ENCODE measurements around the gene PRELID2. TPM values are rescaled to one million over a fixed set of nuclear protein-coding genes. Genes with fewer than 3 reads are reported as not detected.
"Not testable (repeated sequence)": the region's sequence is repeated elsewhere in the genome, so short reads cannot be mapped to it uniquely, and the experiment has no call there.

The PRELID2 gene
- total RNA-seq, 1 donor from 2014 or later, result 23.5 TPM

- H3K9me3 ChIP-seq, result no peaks in the 10 kb centered on the region
- H3K4me3 ChIP-seq, result no peak overlapping the region
- H3K27me3 ChIP-seq, result no peaks in the 10 kb centered on the region
- H3K36me3 ChIP-seq, result peaks cover 7 to 16% of the 10 kb centered on the region in 2 donors
- H3K27ac ChIP-seq, result no peak overlapping the region
- DNase-seq (ENCODE audit: low spot score in 2 of 2), result no peak
- intact Hi-C loops (cut with DNase I), result no loop called here
- no peaks in the 10 kb centered on the region for H3K4me1 ChIP-seq
- TF ChIP-seq CTCF (IDR thresholded peaks at IDR 0.05), result no peak
Observed at GRCh38 chr5:145803112-145804004, 31.8 kb downstream of the PRELID2 start.

GRCh38 chr5:145801195-145801594, 33.9 kb downstream of the PRELID2 start:
- intact Hi-C loops (cut with DNase I), result no loop called here
- H3K27me3 ChIP-seq, result no peaks in the 10 kb centered on the region
- no peak for TF ChIP-seq CTCF (IDR thresholded peaks at IDR 0.05)
- peaks cover 7 to 10% of the 10 kb centered on the region in 2 donors for H3K36me3 ChIP-seq
- no peaks in the 10 kb centered on the region for H3K4me1 ChIP-seq
- no peak overlapping the region for H3K27ac ChIP-seq
- no peaks in the 10 kb centered on the region for H3K9me3 ChIP-seq
- no peak overlapping the region for H3K4me3 ChIP-seq
- no peak for DNase-seq (ENCODE audit: low spot score in 2 of 2)

DNA sequence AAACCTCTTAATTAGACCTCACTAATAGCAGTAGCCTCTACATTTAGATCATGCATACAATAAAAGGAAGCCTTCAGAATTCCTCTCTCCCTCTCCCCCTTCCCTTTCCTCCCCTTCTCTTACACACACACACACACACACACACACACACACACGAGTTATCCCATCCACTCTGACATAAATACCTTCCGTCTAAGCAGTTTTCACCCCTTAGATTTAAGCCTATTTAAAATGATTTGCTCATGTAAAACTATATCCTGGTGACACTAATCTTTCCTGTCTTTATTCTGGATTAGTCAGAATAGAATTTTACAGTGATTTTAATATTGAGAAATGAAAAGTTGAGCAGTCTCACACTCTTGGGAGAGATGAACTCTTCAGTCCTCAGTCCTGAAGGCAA, 35.0 kb downstream of the PRELID2 start:
- DNase-seq (ENCODE audit: low spot score in 2 of 2), result no peak
- Histone ChIP-seq H3K27me3 (no peaks in the 10 kb centered on the region), H3K4me1 (no peaks in the 10 kb centered on the region), H3K36me3 (peaks cover 6 to 7% of the 10 kb centered on the region in 2 donors), H3K9me3 (no peaks in the 10 kb centered on the region), H3K4me3 (no peak overlapping the region), H3K27ac (no peak overlapping the region)
- no peak for TF ChIP-seq CTCF (IDR thresholded peaks at IDR 0.05)
- intact Hi-C loops (cut with DNase I), result no loop called here

DNA sequence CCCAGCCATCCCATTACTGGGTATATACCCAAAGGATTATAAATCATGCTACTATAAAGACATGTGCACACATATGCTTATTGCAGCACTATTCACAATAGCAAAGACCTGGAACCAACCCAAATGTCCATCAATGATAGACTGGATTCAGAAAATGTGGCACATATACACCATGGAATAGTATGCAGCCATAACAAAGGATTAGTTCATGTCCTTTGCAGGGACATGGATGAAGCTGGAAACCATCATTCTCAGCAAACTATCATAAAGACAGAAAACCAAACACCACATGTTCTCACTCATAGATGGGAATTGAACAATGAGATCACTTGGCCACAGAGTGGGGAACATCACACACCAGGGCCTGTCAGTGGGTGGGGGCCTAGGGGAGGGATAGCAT, 36.6 kb downstream of the PRELID2 start:
- H3K27me3 ChIP-seq; intact Hi-C loops (cut with DNase I); H3K36me3 ChIP-seq; H3K9me3 ChIP-seq; H3K27ac ChIP-seq; H3K4me3 ChIP-seq; H3K4me1 ChIP-seq; DNase-seq (ENCODE audit: low spot score in 2 of 2): not testable (repeated sequence)

DNA sequence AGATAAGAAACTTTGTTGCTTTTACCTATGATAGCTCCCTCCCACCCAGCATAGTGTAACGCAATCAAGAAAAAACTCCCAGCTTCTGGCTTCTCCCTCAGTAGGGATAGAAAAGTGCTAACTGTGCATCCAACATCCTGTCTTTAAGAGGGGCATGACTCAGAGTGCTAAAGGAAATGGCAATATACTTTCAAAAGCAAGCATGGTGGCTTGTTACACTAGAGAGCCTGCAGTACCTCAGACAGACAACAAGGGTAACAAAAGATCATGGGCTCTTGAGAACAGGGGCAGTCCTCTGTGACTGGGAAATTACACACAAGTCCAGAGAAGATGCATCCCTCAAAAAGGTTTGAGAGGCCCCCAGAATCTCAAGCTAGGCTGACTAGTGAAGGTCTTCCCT, 37.8 kb downstream of the PRELID2 start:
- Histone ChIP-seq H3K27ac (no peak overlapping the region), H3K27me3 (no peaks in the 10 kb centered on the region), H3K9me3 (no peaks in the 10 kb centered on the region), H3K4me3 (no peak overlapping the region), H3K36me3 (peaks cover 4 to 8% of the 10 kb centered on the region in 2 donors), H3K4me1 (no peaks in the 10 kb centered on the region)
- no peak for DNase-seq (ENCODE audit: low spot score in 2 of 2)
- TF ChIP-seq CTCF (IDR thresholded peaks at IDR 0.05), result no peak
- intact Hi-C loops (cut with DNase I), result no loop called here

- intact Hi-C loops (cut with DNase I), result no loop called here
- no peak overlapping the region for H3K27ac ChIP-seq
- no peak for DNase-seq (ENCODE audit: low spot score in 2 of 2)
- no peaks in the 10 kb centered on the region for H3K9me3 ChIP-seq
- H3K4me1 ChIP-seq, result no peaks in the 10 kb centered on the region
- no peaks in the 10 kb centered on the region for H3K27me3 ChIP-seq
- H3K36me3 ChIP-seq, result peaks cover 4 to 8% of the 10 kb centered on the region in 2 donors
- no peak for TF ChIP-seq CTCF (IDR thresholded peaks at IDR 0.05)
- H3K4me3 ChIP-seq, result no peak overlapping the region
Observed at GRCh38 chr5:145796318-145796717, 38.8 kb downstream of the PRELID2 start.

All from ascending aorta (tissue), 2 donors.